Measurements from ENCODE around the gene FAM117A.

FAM117A gene

GRCh38 chr17:49756323-49757150 lies 7.4 kb downstream of the FAM117A start:
- no peak for TF ChIP-seq CTCF (IDR thresholded peaks at IDR 0.05; ENCODE audit: low read depth, low read length, missing control alignments)
- DNase-seq (ENCODE audit: low read depth): no peak

GRCh38 chr17:49755663-49756283 lies 8.2 kb downstream of the FAM117A start:
- no peak for DNase-seq (ENCODE audit: low read depth)
- no peak for TF ChIP-seq CTCF (IDR thresholded peaks at IDR 0.05; ENCODE audit: low read depth, low read length, missing control alignments)
- no peak overlapping the region for H3K4me3 ChIP-seq (ENCODE audit: low read depth, low read length)

More at GRCh38 chr17:49756323-49757150, 7.4 kb downstream of the FAM117A start:
- H3K4me3 ChIP-seq (ENCODE audit: low read depth, low read length): no peak overlapping the region

GRCh38 chr17:49753959-49754391 lies 10.0 kb downstream of the FAM117A start:
- no peak for TF ChIP-seq CTCF (IDR thresholded peaks at IDR 0.05; ENCODE audit: low read depth, low read length, missing control alignments)
- no peak overlapping the region for H3K4me3 ChIP-seq (ENCODE audit: low read depth, low read length)
- DNase-seq (ENCODE audit: low read depth): no peak

- no peak overlapping the region for H3K4me3 ChIP-seq (ENCODE audit: low read depth, low read length)
- DNase-seq (ENCODE audit: low read depth): no peak
- no peak for TF ChIP-seq CTCF (IDR thresholded peaks at IDR 0.05; ENCODE audit: low read depth, low read length, missing control alignments)
Observed at GRCh38 chr17:49752508-49752907, 11.4 kb downstream of the FAM117A start.

GRCh38 chr17:49749730-49750129 lies 14.2 kb downstream of the FAM117A start:
- H3K4me3 ChIP-seq (ENCODE audit: low read depth, low read length): no peak overlapping the region
- no peak for TF ChIP-seq CTCF (IDR thresholded peaks at IDR 0.05; ENCODE audit: low read depth, low read length, missing control alignments)
- DNase-seq (ENCODE audit: low read depth): no peak

- H3K4me3 ChIP-seq (ENCODE audit: low read depth, low read length): no peak overlapping the region
- DNase-seq (ENCODE audit: low read depth): peak; percentile 91
- no peak for TF ChIP-seq CTCF (IDR thresholded peaks at IDR 0.05; ENCODE audit: low read depth, low read length, missing control alignments)
Observed at GRCh38 chr17:49748791-49749190, 15.1 kb downstream of the FAM117A start.
